Activated CD4-positive, alpha-beta T cell treated with anti-CD3 and anti-CD28 coated beads, Interleukin-2, amount 50 U/mL, for 1 hour (primary cell): Measurements from ENCODE around the gene CENPV.
"Not testable (repeated sequence)": the region's sequence is repeated elsewhere in the genome, so short reads cannot be mapped to it uniquely, and the experiment has no call there.

Experiments
- DNase-seq: peaks from one replicate; pipeline ENCODE4 v3.0.0-alpha.2; 2020

CENPV gene

DNA sequence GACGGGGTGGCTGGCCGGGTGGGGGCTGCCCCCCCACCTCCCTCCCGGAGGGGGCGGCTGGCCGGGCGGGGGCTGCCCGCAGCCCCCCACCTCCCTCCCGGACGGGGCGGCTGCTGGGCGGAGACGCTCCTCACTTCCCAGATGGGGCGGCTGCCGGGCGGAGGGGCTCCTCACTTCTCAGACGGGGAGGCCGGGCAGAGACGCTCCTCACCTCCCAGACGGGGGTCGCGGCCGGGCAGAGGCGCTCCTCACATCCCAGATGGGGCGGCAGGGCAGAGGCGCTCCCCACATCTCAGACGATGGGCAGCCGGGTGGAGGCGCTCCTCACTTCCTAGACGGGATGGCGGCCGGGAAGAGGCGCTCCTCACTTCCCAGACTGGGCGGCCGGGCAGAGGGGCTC, 41.2 kb downstream of the CENPV start:
- not testable (repeated sequence) for DNase-seq

DNA sequence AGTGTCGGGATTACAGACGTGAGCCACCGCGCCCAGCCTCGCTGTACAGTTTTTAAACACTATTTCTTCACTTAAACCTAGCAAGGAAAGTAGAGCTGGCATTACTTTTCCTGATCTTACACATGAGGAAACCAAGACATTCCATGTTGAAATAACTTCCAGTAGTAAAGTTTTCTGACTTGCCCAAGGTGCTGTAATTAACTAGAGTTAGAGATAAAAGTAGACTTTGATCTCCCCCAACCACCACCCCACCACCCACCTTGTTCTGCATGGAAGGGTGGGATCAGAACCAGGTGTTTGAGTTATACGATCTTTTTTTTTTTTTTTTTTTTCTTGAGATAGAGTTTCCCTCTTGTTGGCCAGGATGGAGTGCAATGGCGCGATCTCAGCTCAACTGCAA, 47.1 kb downstream of the CENPV start:
- no peak for DNase-seq

DNA sequence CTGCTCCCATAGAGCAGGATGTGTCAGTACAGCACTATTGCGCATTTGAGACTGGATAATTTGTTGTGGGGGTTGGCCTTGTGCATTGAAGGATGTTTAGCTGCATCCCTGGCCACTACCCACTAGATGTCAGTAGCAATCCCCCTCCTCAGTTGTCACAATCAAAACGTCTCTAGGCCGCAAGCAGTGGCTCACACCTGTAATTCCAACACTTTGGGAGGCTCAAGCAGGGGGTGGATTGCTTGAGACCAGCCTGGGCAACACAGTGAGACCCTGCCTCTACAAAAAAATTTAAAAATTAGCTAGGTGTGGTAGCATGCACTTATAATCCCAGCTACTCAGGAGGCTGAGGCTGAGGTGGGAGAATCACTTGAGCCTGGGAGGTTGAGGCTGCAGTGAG, 48.4 kb downstream of the CENPV start:
- no peak for DNase-seq

GRCh38 chr17:16302856-16303255, 50.4 kb downstream of the CENPV start:
- no peak for DNase-seq

GRCh38 chr17:16301963-16302855, 51.1 kb downstream of the CENPV start:
- DNase-seq, result no peak

DNA sequence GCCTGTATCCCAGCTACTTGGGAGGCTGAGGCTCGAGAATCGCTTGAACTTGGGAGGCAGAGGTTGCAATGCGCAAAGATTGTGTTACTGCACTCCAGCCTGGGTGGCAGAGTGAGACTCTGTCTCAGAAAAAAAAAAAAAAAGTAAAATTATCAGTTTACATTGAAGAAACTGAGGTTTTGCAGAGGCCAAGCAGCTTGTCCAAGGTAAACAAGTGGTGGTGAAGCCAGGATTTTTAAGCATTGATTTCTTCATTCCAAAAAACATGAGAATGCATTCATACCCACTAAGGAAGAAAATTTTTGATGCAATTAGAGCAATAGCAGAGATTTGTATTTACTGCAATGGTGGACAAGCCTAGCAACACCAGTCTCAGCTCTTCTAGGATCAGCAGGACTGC, 52.7 kb downstream of the CENPV start:
- DNase-seq, result no peak

DNA sequence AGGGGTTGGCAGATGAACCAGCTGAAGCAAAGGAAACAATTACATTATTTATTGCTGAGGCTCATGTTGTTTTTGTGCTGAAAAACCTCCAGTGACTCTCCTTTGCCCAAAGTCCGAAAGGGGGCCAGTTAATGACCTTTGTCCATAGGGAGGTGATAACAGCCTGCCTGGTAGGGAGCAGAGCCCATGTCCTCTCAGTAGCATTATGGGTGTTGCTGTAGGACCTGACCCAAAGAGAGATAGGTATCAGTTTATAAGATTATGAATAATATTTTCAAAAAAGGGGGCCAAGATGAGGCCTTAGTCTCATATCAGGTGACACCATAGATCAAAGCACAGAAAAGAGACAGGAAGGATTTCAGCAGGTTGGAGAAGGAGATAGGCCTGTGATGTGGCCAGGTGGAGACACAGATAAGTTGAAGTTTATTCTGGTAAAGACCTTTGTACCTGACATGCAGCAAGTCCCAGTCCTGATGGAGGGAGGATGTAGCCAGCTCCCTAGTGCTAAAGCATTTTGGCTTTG, 55.1 kb downstream of the CENPV start:
- DNase-seq, result no peak

DNA sequence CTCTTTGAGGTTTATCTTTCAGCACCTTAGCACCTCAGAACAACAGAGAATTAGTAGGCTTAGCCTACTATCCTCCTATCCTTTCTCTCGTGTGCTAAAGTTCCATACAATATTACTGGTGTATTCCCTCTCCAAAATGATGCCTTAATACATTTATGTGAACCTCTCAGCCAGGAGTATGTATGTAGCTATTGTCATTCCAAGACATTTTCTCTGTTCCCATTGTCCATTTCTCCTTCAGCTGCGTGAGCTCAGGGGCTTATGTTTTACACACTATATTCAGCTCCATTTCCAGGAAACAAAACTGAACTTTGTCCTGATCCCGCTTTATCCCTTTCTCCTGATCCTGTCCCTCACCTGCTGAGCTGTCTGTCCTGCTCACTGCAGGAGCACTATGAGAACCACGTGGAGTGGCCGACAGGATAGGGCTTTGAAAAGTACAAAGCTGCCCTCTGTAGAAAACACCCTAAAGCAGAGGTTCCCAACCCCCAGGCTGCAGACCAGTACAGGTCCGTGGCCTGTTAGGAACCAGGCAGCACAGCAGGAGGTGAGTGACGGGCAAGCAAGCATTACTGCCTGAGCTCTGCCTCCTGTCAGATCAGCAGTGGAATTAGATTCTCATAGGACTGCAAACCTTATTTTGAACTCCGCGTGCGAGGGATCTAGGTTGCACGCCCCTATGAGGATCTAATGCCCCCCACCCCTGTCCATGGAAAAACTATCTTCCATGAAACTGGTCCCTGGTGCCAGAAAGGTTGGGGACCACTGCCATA, 55.7 kb downstream of the CENPV start:
- no peak for DNase-seq

- DNase-seq, result not testable (repeated sequence)
Observed at GRCh38 chr17:16296072-16296471, 57.2 kb downstream of the CENPV start.

DNA sequence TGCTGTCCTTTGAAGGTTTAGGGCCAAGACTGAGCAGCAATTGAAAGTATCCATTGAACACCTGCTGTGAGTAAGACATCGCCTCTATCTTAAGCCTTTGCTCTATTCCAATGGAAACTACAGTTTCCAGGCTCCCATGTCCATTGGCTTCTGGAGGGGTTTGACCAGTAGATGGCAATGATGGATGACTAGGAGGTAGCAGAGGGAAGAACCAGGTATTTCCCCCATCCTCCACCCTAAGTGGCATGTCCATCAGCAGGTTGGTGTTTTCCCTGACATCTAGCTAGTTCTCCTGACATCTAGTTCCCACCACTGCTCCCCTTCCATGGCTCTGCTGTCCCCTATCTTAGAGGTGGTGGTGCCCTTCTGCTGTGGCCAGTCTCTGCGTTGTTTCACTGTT, 58.7 kb downstream of the CENPV start:
- DNase-seq, result no peak

GRCh38 chr17:16293931-16294330, 59.3 kb downstream of the CENPV start:
- DNase-seq, result no peak
